A673 (cell line): ENCODE results near the gene SACM1L. TPM values are rescaled to one million over a fixed set of nuclear protein-coding genes. Genes with fewer than 3 reads are reported as not detected.

Source experiments
- BruUV-seq: library from RNA; stranded (reverse); fragments of 400-500 nt; replicated peaks from 2 replicates; lab custom pipeline; 2021; lab: Mats Ljungman, UMichigan
- CTCF ChIA-PET: fragments of 300-600 bp; sonication (Branson Sonifier 250); formaldehyde crosslinking; loops from one replicate; lab custom pipeline; 2022; ENCODE audit warnings: antibody characterized with exemption; lab: Charles Lee
- POLR2A ChIA-PET: fragments of 300-600 bp; sonication (Branson Sonifier 250); formaldehyde crosslinking; loops from one replicate; lab custom pipeline; 2022; ENCODE audit warnings: antibody characterized with exemption; ENCODE audit not compliant: low non-redundant PET; lab: Charles Lee
- DNase-seq: peaks from one replicate; pipeline ENCODE4 v3.0.0-alpha.2; 2015; ENCODE audit warnings: low spot score
- H3K27ac ChIP-seq: fragments of 200-600 bp; sonication (generic); 2 replicates; pipeline ENCODE4 v1.5.1; 2016; ENCODE audit warnings: mixed run types, low read depth, mild to moderate bottlenecking, mixed read lengths, antibody characterized with exemption, low read length; ENCODE audit not compliant: poor library complexity, severe bottlenecking
- H3K27me3 ChIP-seq: fragments of 200-600 bp; sonication (generic); replicated peaks from 2 replicates; pipeline ENCODE4 v1.6.1; 2017; ENCODE audit warnings: mixed run types, low read depth, mild to moderate bottlenecking, mixed read lengths, antibody characterized with exemption, low read length; ENCODE audit not compliant: insufficient read depth, poor library complexity
- H3K36me3 ChIP-seq: fragments of 200-600 bp; sonication (generic); 2 replicates; pipeline ENCODE4 v1.6.1; 2016; ENCODE audit warnings: mixed run types, mild to moderate bottlenecking, mixed read lengths, antibody characterized with exemption, low read length; ENCODE audit not compliant: insufficient read depth, poor library complexity, severe bottlenecking
- H3K4me1 ChIP-seq: fragments of 200-600 bp; sonication (generic); 2 replicates; pipeline ENCODE4 v1.6.1; 2017; ENCODE audit warnings: mixed run types, mild to moderate bottlenecking, mixed read lengths, antibody characterized with exemption, low read length; ENCODE audit not compliant: insufficient read depth, poor library complexity, severe bottlenecking
- H3K4me3 ChIP-seq: fragments of 200-600 bp; sonication (generic); 2 replicates; pipeline ENCODE4 v1.5.1; 2016; ENCODE audit warnings: low read depth, mixed run types, mild to moderate bottlenecking, mixed read lengths, low read length; ENCODE audit not compliant: poor library complexity, severe bottlenecking
- H3K9me3 ChIP-seq: fragments of 200-600 bp; sonication (generic); 2 replicates; pipeline ENCODE4 v1.6.1; 2016; ENCODE audit warnings: mixed run types, low read depth, mild to moderate bottlenecking, mixed read lengths, antibody characterized with exemption, low read length; ENCODE audit not compliant: poor library complexity, severe bottlenecking
- CTCF ChIP-seq: fragments of 300-800, 200-600 bp; sonication (generic); conservative IDR thresholded peaks from 2 replicates; pipeline ENCODE4 v1.5.1; 2017; ENCODE audit warnings: low read depth, mild to moderate bottlenecking, antibody characterized with exemption, low read length, moderate library complexity, mixed read lengths
- EZH2 ChIP-seq: fragments of 200-600 bp; sonication (generic); IDR thresholded peaks from 2 replicates; pipeline ENCODE4 v1.6.1; 2017; ENCODE audit warnings: borderline replicate concordance, low read depth, mild to moderate bottlenecking, mixed read lengths, antibody characterized with exemption, low read length; ENCODE audit not compliant: poor library complexity, severe bottlenecking
- intact Hi-C: fragments of 100-400 bp; cut with micrococcal nuclease; formaldehyde crosslinking; loops from one replicate; pipeline ENCODE4 v1.10.0; 2022; ENCODE audit not compliant: unreplicated experiment
- total RNA-seq: library from RNA; stranded (reverse); gene quantifications from 2 replicates; pipeline ENCODE4 v1.2.3, GENCODE V29; 2021

Gene SACM1L
- total RNA-seq, 1 experiment from 2014 or later = 32.8 TPM

GRCh38 chr3:45700570-45701073, 11.4 kb downstream of the SACM1L start:
- H3K4me1 ChIP-seq = no peaks in the 10 kb centered on the region
- intact Hi-C loops = no loop called here
- no TSS peak for BruUV-seq
- CTCF ChIA-PET = no interaction called here
- no peaks in the 10 kb centered on the region for H3K9me3 ChIP-seq
- H3K36me3 ChIP-seq = peaks cover 5% of the 10 kb centered on the region
- H3K4me3 ChIP-seq = no peak overlapping the region
- TF ChIP-seq EZH2 (no peak), CTCF (no peak)
- no peak for DNase-seq
- POLR2A ChIA-PET = no interaction called here
- H3K27me3 ChIP-seq = no peaks in the 10 kb centered on the region
- H3K27ac ChIP-seq = no peak overlapping the region

- H3K27me3 ChIP-seq = no peaks in the 10 kb centered on the region
- no peaks in the 10 kb centered on the region for H3K9me3 ChIP-seq
- H3K27ac ChIP-seq = no peak overlapping the region
- no peaks in the 10 kb centered on the region for H3K4me1 ChIP-seq
- no peak overlapping the region for H3K4me3 ChIP-seq
- no TSS peak for BruUV-seq
- CTCF ChIA-PET = no interaction called here
- TF ChIP-seq EZH2 = no peak
- no peak for TF ChIP-seq CTCF
- no peak for DNase-seq
- intact Hi-C loops = no loop called here
- H3K36me3 ChIP-seq = peaks cover 5% of the 10 kb centered on the region
- POLR2A ChIA-PET = no interaction called here
These were observed 12.1 kb downstream of the SACM1L start for GRCh38 chr3:45701172-45701867.

- no peaks in the 10 kb centered on the region for H3K27me3 ChIP-seq
- no peaks in the 10 kb centered on the region for H3K9me3 ChIP-seq
- BruUV-seq = no TSS peak
- ChIA-PET CTCF (no interaction called here), POLR2A (no interaction called here)
- H3K4me1 ChIP-seq = no peaks in the 10 kb centered on the region
- intact Hi-C loops = no loop called here
- peaks cover 9% of the 10 kb centered on the region for H3K36me3 ChIP-seq
- no peak for DNase-seq
- TF ChIP-seq EZH2 (no peak), CTCF (no peak)
- H3K27ac ChIP-seq = no peak overlapping the region
- no peak overlapping the region for H3K4me3 ChIP-seq
These were observed 15.2 kb downstream of the SACM1L start for GRCh38 chr3:45704301-45704943.
